K562 (cell line): ENCODE results near the gene DSTYK. TPM values are rescaled to one million over a fixed set of nuclear protein-coding genes. Genes with fewer than 3 reads are reported as not detected.

Experiments
- ATF1 ChIP-seq, 2 experiments: fragments of 450-650 bp in 1 of 2; IDR thresholded peaks; 2 replicates each; pipeline ENCODE4 v1.6.1; 2016; ENCODE audit warnings: missing compliant biosample characterization in 1 of 2, missing genetic modification characterization in 1 of 2
- ATF7 ChIP-seq: fragments of 450-650 bp; IDR thresholded peaks from 2 replicates; pipeline ENCODE4 v1.7.1; 2014; ENCODE audit warnings: mild to moderate bottlenecking, moderate library complexity
- DEAF1 ChIP-seq: fragments of 450-650 bp; formaldehyde crosslinking; IDR thresholded peaks from 2 replicates; pipeline ENCODE4 v1.4.0; 2020; ENCODE audit warnings: mild to moderate bottlenecking, moderate library complexity
- DNMT1 ChIP-seq: fragments of 450-650 bp; IDR thresholded peaks from 2 replicates; pipeline ENCODE4 v1.6.1; 2016; ENCODE audit warnings: antibody characterized with exemption, mild to moderate bottlenecking
- HNRNPUL1 ChIP-seq: fragments of 200-400 bp; formaldehyde crosslinking; IDR thresholded peaks from 2 replicates; pipeline ENCODE4 v1.6.1; 2017; ENCODE audit warnings: low read length
- KDM1A ChIP-seq, 2 experiments: fragments of 450-650 bp; IDR thresholded peaks; 2 replicates each; pipeline ENCODE4 v1.6.1; 2016; ENCODE audit warnings: mild to moderate bottlenecking in 2 of 2
- MGA ChIP-seq: fragments of 450-650 bp; IDR thresholded peaks from 2 replicates; pipeline ENCODE4 v1.6.1; 2016; ENCODE audit warnings: mild to moderate bottlenecking, moderate library complexity
- MTA2 ChIP-seq: fragments of 450-650 bp; IDR thresholded peaks from 2 replicates; pipeline ENCODE4 v1.6.1; 2016; ENCODE audit warnings: low read depth
- MTF1 ChIP-seq: fragments of 250-450 bp; sonication (Bioruptor Pico); IDR thresholded peaks from 2 replicates; pipeline ENCODE4 v1.9.0; 2021; ENCODE audit warnings: moderate library complexity, mild to moderate bottlenecking, inconsistent platforms, borderline replicate concordance
- RUNX1 ChIP-seq: sonication (generic); IDR thresholded peaks from 2 replicates; pipeline ENCODE4 v1.6.1; 2016; ENCODE audit warnings: antibody characterized with exemption, low read depth
- TEAD1 ChIP-seq, 2 experiments: fragments of 450-650 bp in 1 of 2; sonication (generic) in 1 of 2; formaldehyde crosslinking; IDR thresholded peaks; 2 replicates each; pipeline versions ENCODE4 v1.4.0 to v1.8.0; 2020 to 2022; ENCODE audit warnings: mild to moderate bottlenecking in 2 of 2, missing genetic modification reagents in 1 of 2
- TFAM ChIP-seq: fragments of 250-450 bp; sonication (Bioruptor Pico); conservative IDR thresholded peaks from 2 replicates; pipeline ENCODE4 v1.5.0; 2021; ENCODE audit warnings: mild to moderate bottlenecking, moderate library complexity
- ZFPM2 ChIP-seq: fragments of 250-450 bp; sonication (Bioruptor Pico); IDR thresholded peaks from 2 replicates; pipeline ENCODE4 v1.5.1; 2022; ENCODE audit warnings: mild to moderate bottlenecking
- ZNF57 ChIP-seq: fragments of 450-650 bp; formaldehyde crosslinking; IDR thresholded peaks from 2 replicates; pipeline ENCODE4 v1.4.0; 2020; ENCODE audit warnings: mild to moderate bottlenecking, moderate library complexity
- polyA plus RNA-seq, 8 experiments: library from polyadenylated mRNA; depleted of rRNA in 4 of 8; stranded (reverse) in 5 of 8; unstranded in 3 of 8; fragments of >200 nt; fragmentation: Nextera tagmentation in 2 of 8; fragmentation: Illumina TruSeq in 1 of 8; extraction: Ambion mirVana in 2 of 8; extraction: Trizol in 1 of 8; gene quantifications; 2 replicates each; pipeline versions ENCODE4 v1.2.1 to v1.2.3, GENCODE V29; 2011 to 2014; ENCODE audit warnings: inconsistent platforms in 1 of 8, missing spikeins in 1 of 8
- total RNA-seq, 7 experiments: library from RNA; depleted of rRNA in 6 of 7; stranded (reverse); fragments of >200 nt in 6 of 7; fragmentation: Illumina TruSeq in 2 of 7; extraction: Trizol in 2 of 7; gene quantifications; 2 replicates each; pipeline versions ENCODE4 v1.2.1 to v1.2.3, GENCODE V29; 2011 to 2021; ENCODE audit warnings: low replicate concordance in 1 of 7

Gene DSTYK
- total and polyA plus RNA-seq, 9 of the 15 experiments (the other 6 are each of a cell fraction or from before 2014, with no cell fraction given): 4.2 to 7.1 (median 6.2) TPM

- no peak for TF ChIP-seq MGA
- TF ChIP-seq KDM1A (IDR thresholded peaks at IDR 0.05): 0 out of 4 replicates have a peak, but pooled peaks of 1 of the 2 experiments have one; percentile 37
- TF ChIP-seq DNMT1: no peak
- no peak for TF ChIP-seq TFAM
- no peak for TF ChIP-seq MTA2
- TF ChIP-seq ATF1 (CRISPR knock-in tag; IDR thresholded peaks at IDR 0.05): no peak
- TF ChIP-seq ATF1 (tag; IDR thresholded peaks at IDR 0.05): peak; percentile 80
- no peak for TF ChIP-seq RUNX1
- no peak for TF ChIP-seq ZNF57
- no peak for TF ChIP-seq DEAF1 (CRISPR knock-in tag)
- no peak for TF ChIP-seq MTF1 (CRISPR knock-in tag)
- peak; percentile 96 for TF ChIP-seq ATF7
- no peak for TF ChIP-seq HNRNPUL1
- no peak for TF ChIP-seq TEAD1 (CRISPR knock-in tag; IDR thresholded peaks at IDR 0.05)
- TF ChIP-seq ZFPM2 (CRISPR knock-in tag): no peak
Observed at GRCh38 chr1:205247130-205247921, 35.8 kb upstream of the DSTYK start (continued).
